ENCODE measurements around the gene POLR3A. TPM values are rescaled to one million over a fixed set of nuclear protein-coding genes. Genes with fewer than 3 reads are reported as not detected.

The POLR3A gene
- total RNA-seq, 6 experiments from 2014 or later: 5.5 to 8.5 (median 6.4) TPM

- Histone ChIP-seq H3K4me1 (peaks cover 0 to 27% (median 5%) of the 10 kb centered on the region in 4 donors), H3K27ac (no peak overlapping the region), H3K27me3 (no peaks in the 10 kb centered on the region), H3K9me3 (no peaks in the 10 kb centered on the region), H3K4me3 (no peak overlapping the region), H3K36me3 (no peaks in the 10 kb centered on the region)
- WGBS (ENCODE audit: insufficient coverage, low coverage, low lambda C conversion rate, missing lambda C conversion rate): 100% methylated on average over 6 of the region's 7 CpGs
- intact Hi-C loops (cut with DNase I): no loop called here
- TF ChIP-seq POLR2A (IDR thresholded peaks at IDR 0.05) (no peak), CTCF (IDR thresholded peaks at IDR 0.05) (no peak)
- no peak for ATAC-seq
- DNase-seq: no peak
Measured at GRCh38 chr10:77921395-77921794, 107.9 kb downstream of the POLR3A start.

- H3K4me1 ChIP-seq: peaks cover 0 to 27% (median 5%) of the 10 kb centered on the region in 4 donors
- peak overlapping the region in 2 of 3 donors; percentile 4 to 27 for H3K27ac ChIP-seq
- no peaks in the 10 kb centered on the region for H3K36me3 ChIP-seq
- no peak overlapping the region for H3K4me3 ChIP-seq
- H3K27me3 ChIP-seq: no peaks in the 10 kb centered on the region
- intact Hi-C loops (cut with DNase I): no loop called here
- DNase-seq: peak in 1 of 3 donors; percentile 39
- no peak for TF ChIP-seq POLR2A (IDR thresholded peaks at IDR 0.05)
- no peak for TF ChIP-seq CTCF (IDR thresholded peaks at IDR 0.05)
- H3K9me3 ChIP-seq: no peaks in the 10 kb centered on the region
- ATAC-seq: peak; percentile 49 to 56 (median 54)
- WGBS (ENCODE audit: insufficient coverage, low coverage, low lambda C conversion rate, missing lambda C conversion rate): 36% methylated on average over 3 of the region's 4 CpGs
Measured at GRCh38 chr10:77920495-77920894, 108.8 kb downstream of the POLR3A start.

GRCh38 chr10:77919713-77920108 is 109.6 kb downstream of the POLR3A start:
- H3K9me3 ChIP-seq: no peaks in the 10 kb centered on the region
- H3K4me3 ChIP-seq: no peak overlapping the region
- H3K4me1 ChIP-seq: peaks cover 0 to 27% (median 1%) of the 10 kb centered on the region in 4 donors
- intact Hi-C loops (cut with DNase I): no loop called here
- H3K27me3 ChIP-seq: no peaks in the 10 kb centered on the region
- peak overlapping the region in 1 of 3 donors; percentile 37 for H3K27ac ChIP-seq
- WGBS (ENCODE audit: insufficient coverage, low coverage, low lambda C conversion rate, missing lambda C conversion rate): 63% methylated on average over 3 of the region's 4 CpGs
- H3K36me3 ChIP-seq: no peaks in the 10 kb centered on the region
- DNase-seq (no peak), ATAC-seq (peak in 3 of 4 donors; percentile 16 to 47 (median 22))
- TF ChIP-seq POLR2A (IDR thresholded peaks at IDR 0.05) (no peak), CTCF (IDR thresholded peaks at IDR 0.05) (no peak)

Small RNA genes within 50 kb of the gene (small RNA-seq; reads per million reads assigned to genes)
- gene RF00017: 0 reads per million in 2 experiments

Other genes starting within 250 kb of the POLR3A start
- 1 to 10 TPM; 5.6 to 8.8 (median 7.6) TPM for gene DLG5, start 102.8 kb downstream of the POLR3A start, total RNA-seq
- 100 to 1,000 TPM; 406 to 921 (median 499) TPM for gene RPS24, start 4.3 kb upstream of the POLR3A start, total RNA-seq

All from right lobe of liver (tissue), 6 donors.